PC-3 (cell line): ENCODE measurements around the gene BCAN.

Experiments
- CTCF ChIP-seq: fragments of 300-600 bp; sonication (generic); conservative IDR thresholded peaks from 2 replicates; pipeline ENCODE4 v1.5.1; 2017; ENCODE audit warnings: antibody characterized with exemption, low read depth, mild to moderate bottlenecking, low read length
- EZH2 ChIP-seq: fragments of 300-600 bp; sonication (generic); IDR thresholded peaks from one replicate; pipeline ENCODE4 v1.6.1; 2017; ENCODE audit warnings: antibody characterized with exemption, mild to moderate bottlenecking, low read length; ENCODE audit not compliant: unreplicated experiment

GRCh38 chr1:156676820-156677615 lies 35.1 kb downstream of the BCAN start, which contains the start of gene NES:
- no peak for TF ChIP-seq CTCF
- TF ChIP-seq EZH2: no peak
